ENCODE measurements around the gene FHOD3. TPM values are rescaled to one million over a fixed set of nuclear protein-coding genes. Genes with fewer than 3 reads are reported as not detected.

Gene FHOD3
- total and polyA plus RNA-seq, 2 experiments from 2014 or later: 2.7 to 8.7 TPM

- TF ChIP-seq, protein P1, sequence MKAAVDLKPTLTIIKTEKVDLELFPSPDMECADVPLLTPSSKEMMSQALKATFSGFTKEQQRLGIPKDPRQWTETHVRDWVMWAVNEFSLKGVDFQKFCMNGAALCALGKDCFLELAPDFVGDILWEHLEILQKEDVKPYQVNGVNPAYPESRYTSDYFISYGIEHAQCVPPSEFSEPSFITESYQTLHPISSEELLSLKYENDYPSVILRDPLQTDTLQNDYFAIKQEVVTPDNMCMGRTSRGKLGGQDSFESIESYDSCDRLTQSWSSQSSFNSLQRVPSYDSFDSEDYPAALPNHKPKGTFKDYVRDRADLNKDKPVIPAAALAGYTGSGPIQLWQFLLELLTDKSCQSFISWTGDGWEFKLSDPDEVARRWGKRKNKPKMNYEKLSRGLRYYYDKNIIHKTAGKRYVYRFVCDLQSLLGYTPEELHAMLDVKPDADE (IDR thresholded peaks at IDR 0.05): no peak
- no peak for TF ChIP-seq EZH2phosphoT487 (IDR thresholded peaks at IDR 0.05; ENCODE audit: unreplicated experiment)
- TF ChIP-seq, protein P2, sequence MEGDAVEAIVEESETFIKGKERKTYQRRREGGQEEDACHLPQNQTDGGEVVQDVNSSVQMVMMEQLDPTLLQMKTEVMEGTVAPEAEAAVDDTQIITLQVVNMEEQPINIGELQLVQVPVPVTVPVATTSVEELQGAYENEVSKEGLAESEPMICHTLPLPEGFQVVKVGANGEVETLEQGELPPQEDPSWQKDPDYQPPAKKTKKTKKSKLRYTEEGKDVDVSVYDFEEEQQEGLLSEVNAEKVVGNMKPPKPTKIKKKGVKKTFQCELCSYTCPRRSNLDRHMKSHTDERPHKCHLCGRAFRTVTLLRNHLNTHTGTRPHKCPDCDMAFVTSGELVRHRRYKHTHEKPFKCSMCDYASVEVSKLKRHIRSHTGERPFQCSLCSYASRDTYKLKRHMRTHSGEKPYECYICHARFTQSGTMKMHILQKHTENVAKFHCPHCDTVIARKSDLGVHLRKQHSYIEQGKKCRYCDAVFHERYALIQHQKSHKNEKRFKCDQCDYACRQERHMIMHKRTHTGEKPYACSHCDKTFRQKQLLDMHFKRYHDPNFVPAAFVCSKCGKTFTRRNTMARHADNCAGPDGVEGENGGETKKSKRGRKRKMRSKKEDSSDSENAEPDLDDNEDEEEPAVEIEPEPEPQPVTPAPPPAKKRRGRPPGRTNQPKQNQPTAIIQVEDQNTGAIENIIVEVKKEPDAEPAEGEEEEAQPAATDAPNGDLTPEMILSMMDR (conservative IDR thresholded peaks at IDR 0.05; ENCODE audit: low read depth in 2 of 2): no peak
These were observed 262.7 kb downstream of the FHOD3 start (continued) for GRCh38 chr18:36560187-36560586.

DNA sequence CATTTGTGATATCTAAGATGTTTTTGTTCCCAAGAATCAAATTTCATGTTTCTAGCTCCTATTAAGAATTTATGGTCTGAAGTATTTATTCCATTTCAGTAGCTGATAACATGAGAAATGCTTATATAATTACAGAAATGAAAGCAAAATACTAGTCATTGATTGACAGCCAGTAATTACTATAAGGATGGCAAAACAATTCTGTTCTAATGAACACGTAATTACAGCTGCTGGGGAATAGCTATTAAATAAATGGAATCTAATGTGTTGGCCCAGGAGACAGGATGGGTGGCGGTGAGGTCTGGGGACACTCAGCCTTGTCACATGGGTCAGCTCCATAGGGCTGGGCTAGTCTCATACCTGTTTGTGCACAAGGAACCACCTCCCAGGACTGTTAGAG is 263.5 kb downstream of the FHOD3 start:
- Mint-ChIP-seq H3K27ac (no peak overlapping the region), H3K27me3 (ENCODE audit: insufficient read depth, low read depth, poor library complexity) (peaks cover 2% of the 10 kb centered on the region), H3K4me1 (peaks cover 32% of the 10 kb centered on the region), H3K36me3 (ENCODE audit: low read depth) (no peaks in the 10 kb centered on the region), H3K4me3 (no peak overlapping the region), H3K9me3 (no peaks in the 10 kb centered on the region)
- no peaks in the 10 kb centered on the region for H3K36me3 ChIP-seq (ENCODE audit: insufficient read depth)
- DNase-seq (ENCODE audit: low spot score) (no peak), ATAC-seq (no peak)
- H3K27ac ChIP-seq (ENCODE audit: low read depth): no peak overlapping the region
- no peaks in the 10 kb centered on the region for H4K20me1 ChIP-seq (replicated peaks; ENCODE audit: insufficient read depth)
- H3K79me2 ChIP-seq (replicated peaks; ENCODE audit: insufficient read depth): no peaks in the 10 kb centered on the region
- H2AFZ ChIP-seq: no peak overlapping the region
- no peak overlapping the region for H3K4me3 ChIP-seq
- no peaks in the 10 kb centered on the region; the same call in 1 of the 2 replicates for H3K9me2 ChIP-seq (ENCODE audit: insufficient read depth)
- H3F3A ChIP-seq (replicated peaks; ENCODE audit: low read depth): no peaks in the 10 kb centered on the region
- H3K27me3 ChIP-seq (ENCODE audit: insufficient read depth): no peaks in the 10 kb centered on the region
- peaks cover 10% of the 10 kb centered on the region; the same call in 1 of the 2 replicates for H3K4me1 ChIP-seq (ENCODE audit: insufficient read depth)
- H3K4me2 ChIP-seq: no peak overlapping the region
- TF ChIP-seq ZNF462 (CRISPR knock-in tag; IDR thresholded peaks at IDR 0.05): no peak
- no peak for TF ChIP-seq POLR2AphosphoS5 (IDR thresholded peaks at IDR 0.05; ENCODE audit: low read depth)
- TF ChIP-seq CREB1 (CRISPR knock-in tag; IDR thresholded peaks at IDR 0.05; ENCODE audit: low read depth): no peak
- TF ChIP-seq JUNB (IDR thresholded peaks at IDR 0.05; ENCODE audit: unreplicated experiment): no peak
- TF ChIP-seq REST (IDR thresholded peaks at IDR 0.05; ENCODE audit: unreplicated experiment): no peak
- TF ChIP-seq STAT1 (IDR thresholded peaks at IDR 0.05; ENCODE audit: unreplicated experiment): no peak
- TF ChIP-seq, protein P1 (IDR thresholded peaks at IDR 0.05): no peak
- no peak for TF ChIP-seq EZH2phosphoT487 (IDR thresholded peaks at IDR 0.05; ENCODE audit: unreplicated experiment)
- no peak for TF ChIP-seq NANOG (IDR thresholded peaks at IDR 0.05; ENCODE audit: borderline replicate concordance)
- no peak for TF ChIP-seq ZNF114 (CRISPR knock-in tag; IDR thresholded peaks at IDR 0.05)
- TF ChIP-seq EZH2 (IDR thresholded peaks at IDR 0.05; ENCODE audit: low read depth, unreplicated experiment): no peak
